T-cell (primary cell): Measurements from ENCODE around the gene RPS6KA2. TPM values are rescaled to one million over a fixed set of nuclear protein-coding genes. Genes with fewer than 3 reads are reported as not detected.

ENCODE experiments used
- ATAC-seq, 4 experiments: fragments of 200-7000 bp in 3 of 4; fragments of 150-1000 bp in 1 of 4; cut with Tn5 transposase; replicated peaks in 1 of 4; 1 replicate in 3 of 4; 2 replicates in 1 of 4; pipeline ENCODE4 v1.10.0; 2021; ENCODE audit warnings: moderate library complexity in 3 of 4, mild to moderate bottlenecking in 2 of 4, moderate number of reproducible peaks in 1 of 4
- CTCF ChIA-PET, 2 donors: fragments of 300-600 bp; sonication (Branson Sonifier 250); formaldehyde crosslinking; loops; one replicate each; lab custom pipeline; 2022; ENCODE audit warnings: antibody characterized with exemption in 2 of 2; lab: Charles Lee
- POLR2A ChIA-PET, 2 donors: fragments of 300-600 bp; sonication (Branson Sonifier 250); formaldehyde crosslinking; loops; one replicate each; lab custom pipeline; 2022; ENCODE audit warnings: antibody characterized with exemption in 2 of 2; lab: Charles Lee
- DNase-seq, 35 experiments: peaks; one replicate each; pipeline versions ENCODE4 v3.0.0 to v3.0.0-alpha.2; 2013 to 2023
- H3K27ac ChIP-seq: one replicate; pipeline ENCODE4 v1.5.1; 2013; ENCODE audit warnings: low read length
- H3K27me3 ChIP-seq, 2 experiments: replicated peaks in 1 of 2; 1 replicate in 1 of 2; 2 replicates in 1 of 2; pipeline versions ENCODE4 v1.6.1 to v1.7.0; 2013; ENCODE audit warnings: low read length in 1 of 2, mixed read lengths in 1 of 2; ENCODE audit not compliant: control insufficient read depth in 2 of 2, insufficient read depth in 2 of 2; ENCODE audit errors: extremely low read depth in 1 of 2
- H3K36me3 ChIP-seq, 2 donors: 1 replicate in 1 of 2; 2 replicates in 1 of 2; pipeline versions ENCODE4 v1.6.1 to v1.7.0; 2013; ENCODE audit warnings: low read length in 1 of 2; ENCODE audit not compliant: control insufficient read depth in 2 of 2, insufficient read depth in 1 of 2; ENCODE audit errors: extremely low read depth in 1 of 2
- H3K4me1 ChIP-seq, 2 experiments: 1 replicate in 1 of 2; 2 replicates in 1 of 2; pipeline versions ENCODE4 v1.6.1 to v1.7.0; 2013; ENCODE audit warnings: low read length in 2 of 2, mixed read lengths in 1 of 2; ENCODE audit not compliant: insufficient read depth in 2 of 2, control insufficient read depth in 1 of 2; ENCODE audit errors: extremely low read depth in 1 of 2
- H3K4me3 ChIP-seq, 2 donors: 1 replicate in 1 of 2; 2 replicates in 1 of 2; pipeline versions ENCODE4 v1.5.1 to v1.7.0; 2013; ENCODE audit warnings: mild to moderate bottlenecking in 2 of 2, low read length in 1 of 2, moderate library complexity in 1 of 2; ENCODE audit not compliant: control insufficient read depth in 1 of 2; ENCODE audit errors: extremely low read depth in 1 of 2
- H3K9me3 ChIP-seq: 2 replicates; pipeline ENCODE4 v1.7.0; 2013
- H3K27ac Mint-ChIP-seq, 2 donors: one replicate each; pipeline ENCODE4 v1.8.0; 2020 to 2021; ENCODE audit warnings: mild to moderate bottlenecking in 2 of 2, mixed read lengths in 2 of 2
- H3K27me3 Mint-ChIP-seq, 2 donors: one replicate each; pipeline ENCODE4 v1.8.0; 2021 to 2022; ENCODE audit warnings: mixed read lengths in 2 of 2
- H3K36me3 Mint-ChIP-seq: one replicate; pipeline ENCODE4 v1.8.0; 2021; ENCODE audit warnings: mixed read lengths
- H3K4me1 Mint-ChIP-seq, 3 donors: one replicate each; pipeline ENCODE4 v1.8.0; 2020 to 2022; ENCODE audit warnings: mixed read lengths in 3 of 3, mild to moderate bottlenecking in 1 of 3
- H3K4me3 Mint-ChIP-seq, 3 donors: one replicate each; pipeline ENCODE4 v1.8.0; 2020 to 2022; ENCODE audit warnings: mild to moderate bottlenecking in 3 of 3, mixed read lengths in 3 of 3, moderate library complexity in 3 of 3
- H3K9me3 Mint-ChIP-seq, 3 donors: one replicate each; pipeline ENCODE4 v1.8.0; 2020 to 2022; ENCODE audit warnings: mixed read lengths in 3 of 3
- WGBS: methylation state at CpG from one replicate; pipeline ENCODE4 v1.1.5; 2013; ENCODE audit warnings: missing lambda C conversion rate; ENCODE audit not compliant: insufficient coverage; 5-methylcytosine and 5-hydroxymethylcytosine counted together
- total RNA-seq, 35 experiments: library from RNA in 6 of 35; stranded (reverse) in 6 of 35; fragments of 120-200 nt in 1 of 35; gene quantifications; one replicate each; pipeline versions ENCODE4 v1.2.1 to v1.2.4 and lab custom pipeline; 2013 to 2026

Gene RPS6KA2
- total RNA-seq, 5 donors from 2014 or later (not counting 1 experiment from before 2014, with no cell fraction given): 4.1 to 21.5 (median 12.4) TPM

- Mint-ChIP-seq H3K4me3 (no peak overlapping the region), H3K27ac (no peak overlapping the region), H3K36me3 (peaks cover under 1% of the 10 kb centered on the region), H3K27me3 (peaks cover 0 to 4% of the 10 kb centered on the region in 2 donors), H3K9me3 (no peaks in the 10 kb centered on the region), H3K4me1 (peaks cover 8 to 12% (median 8%) of the 10 kb centered on the region in 3 donors)
- Histone ChIP-seq H3K27ac (no peak overlapping the region), H3K9me3 (no peaks in the 10 kb centered on the region), H3K4me1 (peaks cover 0 to 13% of the 10 kb centered on the region in 2 experiments), H3K27me3 (peaks cover 0 to 16% of the 10 kb centered on the region in 2 experiments), H3K36me3 (no peaks in the 10 kb centered on the region), H3K4me3 (no peak overlapping the region)
- CTCF ChIA-PET: no interaction called here
- POLR2A ChIA-PET: no interaction called here
- whole genome bisulfite sequencing: 93% methylated on average over 10 of the region's 12 CpGs
- no peak for DNase-seq
- ATAC-seq: no peak
Measured at GRCh38 chr6:166472636-166473035, 154.4 kb downstream of the RPS6KA2 start.

GRCh38 chr6:166471797-166472260, 155.2 kb downstream of the RPS6KA2 start:
- Histone ChIP-seq H3K4me1 (peaks cover 0 to 13% of the 10 kb centered on the region in 2 experiments), H3K9me3 (no peaks in the 10 kb centered on the region), H3K4me3 (no peak overlapping the region), H3K36me3 (no peaks in the 10 kb centered on the region), H3K27ac (no peak overlapping the region), H3K27me3 (peaks cover 0 to 19% of the 10 kb centered on the region in 2 experiments)
- no peaks in the 10 kb centered on the region for H3K9me3 Mint-ChIP-seq
- ChIA-PET CTCF (no interaction called here), POLR2A (no interaction called here)
- H3K4me1 Mint-ChIP-seq: peaks cover 8 to 12% (median 8%) of the 10 kb centered on the region in 3 donors
- no peak overlapping the region for H3K27ac Mint-ChIP-seq
- peaks cover 0 to 4% of the 10 kb centered on the region in 2 donors for H3K27me3 Mint-ChIP-seq
- no peak overlapping the region for H3K4me3 Mint-ChIP-seq
- DNase-seq (no peak), ATAC-seq (no peak)
- WGBS: 93% methylated on average over 8 of the region's 10 CpGs
- H3K36me3 Mint-ChIP-seq: no peaks in the 10 kb centered on the region

DNA sequence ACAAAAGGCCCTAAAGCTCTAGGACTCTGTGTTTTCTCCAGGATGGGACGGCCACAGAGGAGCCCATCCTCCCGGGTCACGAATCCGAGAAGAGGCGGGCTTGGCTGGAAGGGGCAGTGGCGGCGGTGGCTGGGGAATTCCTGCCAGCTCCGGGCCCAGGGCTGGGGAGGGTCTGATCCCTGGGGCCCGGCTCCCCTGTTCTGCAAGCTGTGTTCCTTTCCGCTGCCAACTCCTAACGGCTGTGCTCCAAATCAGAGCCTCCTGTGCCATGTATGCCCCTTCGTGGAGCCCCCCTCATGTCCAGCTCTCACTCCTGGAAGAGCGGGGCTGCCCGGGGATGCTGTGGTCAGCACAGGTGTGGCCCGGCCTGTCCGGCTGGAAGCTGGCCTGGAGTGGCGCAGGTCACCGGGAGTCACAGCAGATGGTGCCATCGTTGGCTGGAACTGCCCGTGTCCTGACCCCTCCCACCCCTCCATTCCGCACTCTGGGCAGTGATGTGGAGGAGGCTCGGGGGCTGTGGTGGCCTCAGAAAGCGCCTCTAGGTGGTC, 156.1 kb downstream of the RPS6KA2 start:
- ChIA-PET CTCF (no interaction called here), POLR2A (no interaction called here)
- H3K27ac Mint-ChIP-seq: no peak overlapping the region
- no peak overlapping the region for H3K4me3 ChIP-seq
- H3K4me1 Mint-ChIP-seq: peaks cover 8 to 11% (median 8%) of the 10 kb centered on the region in 3 donors
- peaks cover 0 to 14% of the 10 kb centered on the region in 2 experiments for H3K27me3 ChIP-seq
- peaks cover 0 to 13% of the 10 kb centered on the region in 2 experiments for H3K4me1 ChIP-seq
- H3K27ac ChIP-seq: no peak overlapping the region
- ATAC-seq (no peak), DNase-seq (no peak)
- no peaks in the 10 kb centered on the region for H3K36me3 Mint-ChIP-seq
- no peak overlapping the region for H3K4me3 Mint-ChIP-seq
- WGBS: 96% methylated on average over 9 of the region's 23 CpGs
- no peaks in the 10 kb centered on the region for H3K36me3 ChIP-seq
- H3K9me3 Mint-ChIP-seq: no peaks in the 10 kb centered on the region
- H3K9me3 ChIP-seq: no peaks in the 10 kb centered on the region
- H3K27me3 Mint-ChIP-seq: peaks cover 0 to 3% of the 10 kb centered on the region in 2 donors

GRCh38 chr6:166470029-166470862, 156.8 kb downstream of the RPS6KA2 start:
- Mint-ChIP-seq H3K36me3 (no peaks in the 10 kb centered on the region), H3K4me3 (no peak overlapping the region), H3K27me3 (no peaks in the 10 kb centered on the region), H3K4me1 (peaks cover 4 to 8% (median 8%) of the 10 kb centered on the region in 3 donors), H3K9me3 (no peaks in the 10 kb centered on the region), H3K27ac (no peak overlapping the region)
- Histone ChIP-seq H3K27me3 (peaks cover 0 to 12% of the 10 kb centered on the region in 2 experiments), H3K4me3 (no peak overlapping the region), H3K4me1 (peaks cover 0 to 12% of the 10 kb centered on the region in 2 experiments), H3K27ac (no peak overlapping the region), H3K36me3 (no peaks in the 10 kb centered on the region), H3K9me3 (no peaks in the 10 kb centered on the region)
- ATAC-seq (no peak), DNase-seq (no peak)
- POLR2A ChIA-PET: no interaction called here
- CTCF ChIA-PET: no interaction called here
- 90% methylated on average over 16 of the region's 20 CpGs for WGBS

DNA sequence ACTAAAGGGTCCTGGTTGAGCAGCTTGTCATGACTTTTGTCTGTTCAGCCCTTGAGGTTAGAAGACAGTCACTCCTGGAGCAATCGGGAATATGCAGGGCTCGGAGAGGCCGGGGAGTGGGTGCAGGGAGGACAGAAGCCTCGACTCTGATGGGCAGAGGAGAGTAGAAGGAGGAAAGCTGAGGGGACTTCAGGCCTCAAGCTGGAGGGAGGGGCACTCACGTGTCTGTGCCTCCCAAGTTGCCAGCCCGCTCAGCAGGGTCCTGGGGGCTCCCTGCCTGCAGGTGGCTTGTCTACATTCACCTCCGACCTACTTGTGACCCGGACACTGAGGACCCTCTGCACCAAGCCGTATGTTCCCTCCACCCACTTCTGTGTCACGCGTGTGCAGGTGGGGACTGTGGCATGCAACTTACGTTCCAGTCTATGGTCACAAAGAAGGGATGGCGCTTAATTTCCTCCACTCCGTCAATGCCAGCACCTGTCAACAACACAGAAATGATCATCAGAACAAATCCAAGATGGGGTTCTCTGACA, 157.6 kb downstream of the RPS6KA2 start:
- Histone ChIP-seq H3K27me3 (peaks cover 0 to 9% of the 10 kb centered on the region in 2 experiments), H3K36me3 (no peaks in the 10 kb centered on the region), H3K27ac (no peak overlapping the region), H3K9me3 (no peaks in the 10 kb centered on the region), H3K4me1 (peaks cover 0 to 5% of the 10 kb centered on the region in 2 experiments), H3K4me3 (no peak overlapping the region)
- DNase-seq: no peak
- peaks cover 0 to 7% (median 7%) of the 10 kb centered on the region in 3 donors for H3K4me1 Mint-ChIP-seq
- H3K27me3 Mint-ChIP-seq: no peaks in the 10 kb centered on the region
- no peak overlapping the region for H3K27ac Mint-ChIP-seq
- no peaks in the 10 kb centered on the region for H3K9me3 Mint-ChIP-seq
- no peak for ATAC-seq
- no peaks in the 10 kb centered on the region for H3K36me3 Mint-ChIP-seq
- ChIA-PET POLR2A (no interaction called here), CTCF (no interaction called here)
- no peak overlapping the region for H3K4me3 Mint-ChIP-seq
- 96% methylated on average over 11 of the region's 14 CpGs for WGBS

GRCh38 chr6:166467436-166468000, 159.5 kb downstream of the RPS6KA2 start:
- Histone ChIP-seq H3K36me3 (no peaks in the 10 kb centered on the region), H3K4me1 (no peaks in the 10 kb centered on the region), H3K27ac (no peak overlapping the region), H3K4me3 (no peak overlapping the region), H3K9me3 (no peaks in the 10 kb centered on the region), H3K27me3 (peaks cover 0 to 9% of the 10 kb centered on the region in 2 experiments)
- Mint-ChIP-seq H3K36me3 (no peaks in the 10 kb centered on the region), H3K4me1 (no peaks in the 10 kb centered on the region), H3K9me3 (no peaks in the 10 kb centered on the region), H3K27ac (no peak overlapping the region), H3K4me3 (no peak overlapping the region), H3K27me3 (no peaks in the 10 kb centered on the region)
- no peak for DNase-seq
- 99% methylated on average over 7 of the region's 9 CpGs for WGBS
- ATAC-seq: no peak
- POLR2A ChIA-PET: no interaction called here
- CTCF ChIA-PET: interaction anchor here in 1 of 2 donors (0.8 kb wide), 1 partner anchor 14 kb away, joined by 3 read pairs; no protein-coding TSS in a partner anchor
